GM19025 (cell line): ENCODE data around the gene RCCD1.
"Not testable (repeated sequence)": the region's sequence is repeated elsewhere in the genome, so short reads cannot be mapped to it uniquely, and the experiment has no call there.

ENCODE experiments used
- ATAC-seq: cut with Tn5 transposase; IDR thresholded peaks from one replicate; pipeline ENCODE4 v1.9.1; 2021; ENCODE audit warnings: mild to moderate bottlenecking, low read depth, moderate library complexity; ENCODE audit not compliant: unreplicated experiment

RCCD1 gene

GRCh38 chr15:90917569-90917968 lies 37.1 kb upstream of the RCCD1 start:
- ATAC-seq: no peak

- ATAC-seq: no peak
These were observed 36.5 kb upstream of the RCCD1 start for GRCh38 chr15:90918034-90918788.

DNA sequence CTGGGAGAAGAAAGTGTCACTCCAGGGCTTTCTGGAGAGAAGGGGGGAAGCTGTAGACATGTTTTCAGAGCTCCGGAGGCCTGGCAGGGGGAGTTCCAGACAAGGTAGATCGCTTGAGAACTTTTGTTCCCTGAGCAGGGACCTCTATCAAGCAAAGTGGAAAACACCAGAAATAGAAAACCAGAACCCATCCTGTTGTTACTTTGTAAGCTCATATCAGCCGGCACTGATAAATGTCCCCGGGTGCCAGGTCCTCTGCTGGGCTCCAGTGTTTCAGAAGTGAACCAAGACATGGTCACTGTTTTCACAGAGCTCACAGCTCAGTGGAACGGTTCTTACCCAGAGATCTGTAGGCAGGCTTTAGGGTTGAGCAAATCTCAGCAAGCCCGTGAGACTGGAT lies 35.8 kb upstream of the RCCD1 start:
- ATAC-seq: no peak

DNA sequence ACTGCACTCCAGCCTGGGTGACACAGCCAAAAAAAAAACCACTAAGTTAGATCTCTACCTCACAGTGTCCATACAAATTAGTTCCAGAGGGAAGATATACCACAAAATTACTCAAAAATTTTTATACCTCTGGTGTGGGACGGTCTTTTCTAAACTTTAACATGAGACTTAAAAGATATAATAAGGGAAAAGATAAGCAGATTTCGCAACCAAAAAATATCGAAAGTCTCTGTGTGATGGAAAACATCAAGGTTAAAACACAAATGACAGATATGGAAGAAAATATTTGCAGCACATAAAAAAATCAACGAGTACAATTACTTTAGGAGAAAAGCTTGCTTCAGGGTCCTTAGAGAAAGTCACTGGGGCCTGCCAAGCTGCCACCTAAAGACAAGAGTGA lies 32.8 kb upstream of the RCCD1 start:
- no peak for ATAC-seq

GRCh38 chr15:90922712-90923322 lies 31.9 kb upstream of the RCCD1 start:
- ATAC-seq: peak; percentile 63

GRCh38 chr15:90924375-90924774 lies 30.3 kb upstream of the RCCD1 start:
- peak; percentile 77 for ATAC-seq

DNA sequence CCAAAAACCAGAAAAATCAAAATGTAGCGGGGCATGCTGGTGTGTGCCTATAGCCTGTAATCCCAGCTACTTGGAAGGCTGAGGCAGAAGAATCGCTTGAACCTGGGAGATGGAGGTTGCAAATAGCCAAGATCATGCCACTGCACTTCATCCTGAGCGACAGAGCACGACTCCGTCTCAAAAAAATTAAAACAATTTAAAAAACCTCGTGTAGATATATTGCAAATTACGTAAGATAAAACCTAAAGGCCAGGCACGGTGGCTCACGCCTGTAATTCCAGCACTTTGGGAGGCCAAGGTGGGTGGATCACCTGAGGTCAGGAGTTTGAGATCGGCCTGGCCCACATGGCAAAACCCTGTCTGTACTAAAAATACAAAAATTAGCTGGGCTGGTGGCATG lies 27.9 kb upstream of the RCCD1 start:
- not testable (repeated sequence) for ATAC-seq

- ATAC-seq: not testable (repeated sequence)
These were observed 26.6 kb upstream of the RCCD1 start for GRCh38 chr15:90928106-90928505.

DNA sequence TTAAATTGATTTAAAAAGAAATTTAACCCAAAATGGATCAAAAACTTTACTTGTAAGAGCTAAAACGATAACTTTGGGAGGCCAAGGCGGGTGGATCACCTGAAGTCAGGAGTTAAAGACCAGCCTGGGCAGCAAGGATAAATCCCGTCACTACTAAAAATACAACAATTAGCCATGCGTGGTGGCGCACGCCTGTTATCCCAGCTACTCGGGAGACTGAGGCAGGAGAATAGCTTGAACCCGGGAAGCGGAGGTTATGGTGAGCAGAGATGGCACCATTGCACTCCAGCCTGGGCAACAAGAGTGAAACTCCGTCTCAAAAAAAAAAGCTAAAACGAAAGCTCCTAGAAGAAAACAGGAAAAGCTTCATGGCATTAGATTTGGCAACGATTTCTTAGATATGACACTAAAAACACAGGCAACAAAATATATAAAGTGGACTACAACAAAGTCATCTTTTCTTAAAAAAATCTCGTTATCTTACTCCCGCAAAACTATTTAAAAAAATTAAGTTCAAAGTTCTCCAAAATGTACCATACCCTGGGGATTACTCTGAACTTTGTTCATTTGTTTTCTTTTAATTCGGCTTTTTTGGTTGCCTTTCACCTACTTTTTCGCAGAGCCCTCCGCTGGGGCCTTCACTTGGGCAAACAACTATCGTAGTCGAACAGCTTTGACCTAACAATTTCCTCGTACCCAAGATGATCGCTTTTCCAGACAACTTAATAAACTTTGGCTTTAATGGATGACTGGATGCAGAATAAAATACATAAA lies 25.3 kb upstream of the RCCD1 start:
- ATAC-seq: no peak

DNA sequence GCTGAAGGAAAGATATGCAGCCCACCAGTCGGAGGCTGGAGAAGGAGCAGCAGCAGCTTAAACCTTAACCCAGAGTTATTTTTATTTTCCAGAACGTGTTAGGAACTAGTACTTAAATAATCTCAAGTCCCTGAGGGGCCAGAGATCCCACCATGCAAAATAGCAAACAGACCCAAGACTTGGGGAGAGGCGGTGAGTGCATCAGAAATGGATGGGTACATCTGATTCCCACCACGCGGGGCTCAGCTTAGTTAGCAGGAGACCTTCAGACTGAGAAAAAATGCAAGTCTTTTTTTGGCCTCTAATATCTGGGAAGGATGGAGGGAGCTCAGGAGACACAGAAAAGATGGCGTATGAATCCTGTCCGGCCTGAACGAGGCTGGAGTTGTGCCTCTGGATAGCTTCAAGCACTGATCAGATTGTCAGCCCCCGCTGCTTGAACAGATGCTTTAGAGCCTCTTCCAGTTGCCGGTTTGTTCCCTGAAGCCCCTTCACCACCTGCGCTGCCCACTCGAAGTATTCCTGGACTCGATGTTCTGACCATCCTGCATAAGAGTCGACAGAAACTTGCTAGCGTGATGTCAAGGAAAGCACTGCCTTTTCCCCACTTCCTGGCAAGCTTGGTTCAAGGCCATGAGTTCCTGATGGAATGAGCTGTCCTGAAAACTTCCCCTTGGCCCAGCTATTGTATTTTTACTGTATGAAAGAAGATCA lies 23.7 kb upstream of the RCCD1 start:
- no peak for ATAC-seq

GRCh38 chr15:90931575-90931827 lies 23.2 kb upstream of the RCCD1 start:
- no peak for ATAC-seq

- peak; percentile 38 for ATAC-seq
These were observed 22.6 kb upstream of the RCCD1 start, which contains the start of gene HDDC3 for GRCh38 chr15:90931828-90932659. Gene HDDC3, minus strand, starts transcription at chr15:90932549. Its CDS starts 9 bp downstream, at chr15:90932540.

- no peak for ATAC-seq
These were observed 22.1 kb upstream of the RCCD1 start for GRCh38 chr15:90932660-90932991.

- no peak for ATAC-seq
These were observed 21.4 kb upstream of the RCCD1 start for GRCh38 chr15:90933301-90933700.

DNA sequence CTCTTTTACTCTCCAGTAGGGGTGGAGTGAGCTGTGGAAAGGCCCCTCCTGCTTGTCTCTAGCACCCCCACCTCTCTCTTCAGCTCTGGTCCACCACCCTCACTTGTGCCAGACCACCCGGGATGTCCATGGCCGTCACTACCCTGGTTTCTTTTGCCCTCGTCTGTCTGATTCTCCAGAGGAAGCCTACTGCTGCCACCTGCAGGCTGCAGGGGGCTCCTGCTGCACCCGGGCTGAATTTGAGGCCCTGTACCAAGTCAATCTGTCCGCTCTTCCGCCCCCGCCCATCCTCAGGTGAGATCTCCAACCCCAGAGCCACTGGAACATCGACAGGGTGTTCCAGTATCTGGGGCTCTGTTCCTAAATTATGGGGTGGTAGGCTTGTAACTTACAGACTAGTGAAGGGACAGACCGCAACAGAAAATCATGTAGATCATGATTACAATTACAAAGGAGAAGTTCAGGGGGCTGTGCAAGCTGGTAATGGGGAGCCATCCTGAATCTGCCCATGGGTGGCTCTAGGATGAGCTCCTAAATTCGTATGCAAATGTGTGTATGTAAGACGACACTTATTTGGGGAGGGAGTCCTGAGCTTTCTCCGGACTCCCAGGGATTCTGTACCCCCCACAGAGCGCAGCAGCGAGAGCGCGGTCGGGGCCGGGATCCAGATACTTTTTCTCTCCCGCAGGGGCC lies 20.3 kb upstream of the RCCD1 start:
- peak; percentile 14 for ATAC-seq

DNA sequence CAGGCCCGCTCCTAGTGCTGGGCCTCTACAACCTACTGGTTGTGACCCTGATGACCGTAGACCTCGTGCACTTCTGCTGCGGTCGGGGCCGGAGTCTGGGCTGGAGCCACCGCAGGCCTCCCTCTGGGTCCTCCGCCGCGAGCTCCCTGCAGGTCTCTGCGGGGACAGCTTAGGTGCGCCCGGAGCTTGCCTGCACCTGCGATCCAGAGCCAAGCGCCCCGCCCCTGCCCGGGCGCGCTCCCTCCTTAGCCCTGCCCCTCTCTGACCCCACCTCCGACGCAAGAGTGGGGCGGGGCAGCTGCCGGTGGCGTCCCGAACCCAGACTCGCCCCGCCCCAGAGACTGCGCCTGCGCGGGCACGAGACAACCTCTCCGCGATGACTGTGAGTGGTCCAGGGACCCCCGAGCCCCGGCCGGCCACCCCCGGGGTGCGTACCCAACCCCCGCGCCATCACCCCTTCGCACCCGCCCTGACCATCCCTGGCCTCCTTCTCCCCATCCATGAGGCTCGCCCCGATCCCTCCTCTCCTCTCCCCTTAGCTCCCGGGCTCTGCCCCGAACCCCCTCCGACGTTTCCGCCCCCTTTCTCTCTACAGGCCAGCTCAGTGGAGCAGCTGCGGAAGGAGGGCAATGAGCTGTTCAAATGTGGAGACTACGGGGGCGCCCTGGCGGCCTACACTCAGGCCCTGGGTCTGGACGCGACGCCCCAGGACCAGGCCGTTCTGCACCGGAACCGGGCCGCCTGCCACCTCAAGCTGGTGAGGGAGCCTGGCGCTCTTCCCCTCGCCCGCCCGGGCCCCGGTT lies 19.5 kb upstream of the RCCD1 start, which contains the start of gene UNC45A:
Gene UNC45A (plus strand): TSS at position 337 of the 803 bp plus-strand sequence. CDS start 40 bp downstream, at position 377.
- peak; percentile 69 for ATAC-seq

- ATAC-seq: no peak
These were observed 17.9 kb upstream of the RCCD1 start for GRCh38 chr15:90936823-90937222.

GRCh38 chr15:90938261-90938660 lies 16.4 kb upstream of the RCCD1 start:
- no peak for ATAC-seq

DNA sequence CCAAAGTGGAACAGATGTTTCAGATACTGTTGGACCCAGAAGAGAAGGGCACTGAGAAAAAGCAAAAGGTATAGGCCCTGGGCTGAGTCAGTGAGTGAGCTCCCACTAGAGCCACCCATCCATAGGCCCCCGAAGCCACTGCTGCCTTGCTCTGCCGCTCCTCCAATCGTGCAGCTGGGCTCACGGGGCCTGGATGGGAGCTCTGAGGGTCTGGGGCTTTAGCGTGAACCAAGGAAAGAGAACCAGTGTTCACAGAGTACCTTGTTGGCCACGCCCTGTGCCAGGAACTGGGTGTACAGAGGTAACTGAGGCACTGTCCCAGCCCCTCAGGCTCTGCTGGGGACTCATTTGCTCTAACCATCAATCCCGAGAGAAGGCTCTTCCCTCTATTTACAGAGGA lies 14.9 kb upstream of the RCCD1 start:
- no peak for ATAC-seq
